AG04449 (cell line): ENCODE data around the gene TTC21B.

Experiments used
- CTCF ChIA-PET: fragments of 350-600 bp; formaldehyde crosslinking; extraction: SDS; loops from one replicate; lab custom pipeline; 2021; ENCODE audit warnings: antibody characterized with exemption; lab: Yijun Ruan, JAX
- POLR2A ChIA-PET: fragments of 400-600, 350-600 bp; formaldehyde crosslinking; extraction: SDS; loops from one replicate; lab custom pipeline; 2020; ENCODE audit warnings: antibody characterized with exemption, inconsistent platforms; lab: Yijun Ruan, JAX
- DNase-seq: peaks from one replicate; pipeline ENCODE4 v3.0.0-alpha.2; 2010; ENCODE audit warnings: low read depth, low spot score
- H3K4me3 ChIP-seq: 2 replicates; pipeline ENCODE4 v1.5.1; 2011; ENCODE audit warnings: low read depth, mild to moderate bottlenecking, control low read depth, low read length
- CTCF ChIP-seq: IDR thresholded peaks from one replicate; pipeline ENCODE4 v1.5.1; 2011; ENCODE audit warnings: mild to moderate bottlenecking, moderate library complexity, low read length, control low read depth, inconsistent platforms; ENCODE audit not compliant: insufficient read depth; ENCODE audit errors: missing control alignments

TTC21B gene

GRCh38 chr2:165970663-165971062 lies 17.1 kb upstream of the TTC21B start:
- POLR2A ChIA-PET: no interaction called here
- DNase-seq: no peak
- no peak overlapping the region for H3K4me3 ChIP-seq
- TF ChIP-seq CTCF: no peak
- CTCF ChIA-PET: no interaction called here

GRCh38 chr2:165969227-165969626 lies 15.7 kb upstream of the TTC21B start:
- no peak for DNase-seq
- TF ChIP-seq CTCF: no peak
- POLR2A ChIA-PET: no interaction called here
- CTCF ChIA-PET: interaction anchor here (1.2 kb wide), 1 partner anchor 16 kb away, joined by 3 read pairs; the partner anchor contains the start of gene TTC21B
- no peak overlapping the region for H3K4me3 ChIP-seq

GRCh38 chr2:165967746-165968145 lies 14.2 kb upstream of the TTC21B start:
- ChIA-PET CTCF (interaction anchor here (4.8 kb wide), 1 partner anchor 12 kb away, joined by 17 read pairs; no protein-coding TSS in a partner anchor), POLR2A (no interaction called here)
- no peak for DNase-seq
- no peak for TF ChIP-seq CTCF
- no peak overlapping the region for H3K4me3 ChIP-seq

- H3K4me3 ChIP-seq: no peak overlapping the region
- CTCF ChIA-PET: no interaction called here
- POLR2A ChIA-PET: no interaction called here
- DNase-seq: no peak
- TF ChIP-seq CTCF: no peak
These were observed 8.2 kb upstream of the TTC21B start for GRCh38 chr2:165961818-165962217.

GRCh38 chr2:165959371-165959770 lies 5.8 kb upstream of the TTC21B start:
- POLR2A ChIA-PET: no interaction called here
- CTCF ChIA-PET: interaction anchor here (1.5 kb wide), 1 partner anchor 170 kb away, joined by 3 read pairs; no protein-coding TSS in a partner anchor
- H3K4me3 ChIP-seq: no peak overlapping the region
- TF ChIP-seq CTCF: no peak
- no peak for DNase-seq

- no peak overlapping the region for H3K4me3 ChIP-seq
- no peak for TF ChIP-seq CTCF
- DNase-seq: no peak
- POLR2A ChIA-PET: no interaction called here
- CTCF ChIA-PET: interaction anchor here (1.0 kb wide), 1 partner anchor 170 kb away, joined by 3 read pairs; no protein-coding TSS in a partner anchor
These were observed 4.9 kb upstream of the TTC21B start for GRCh38 chr2:165958313-165958960.
